GM13976 (cell line): ENCODE measurements around the gene PLXNA1.

Experiments used
- DNase-seq: peaks from one replicate; pipeline ENCODE4 v3.0.0; 2012; ENCODE audit warnings: low spot score
- CTCF ChIP-seq: IDR thresholded peaks from 2 replicates; pipeline ENCODE4 v1.5.1; 2012; ENCODE audit warnings: borderline replicate concordance, mild to moderate bottlenecking; ENCODE audit not compliant: insufficient read depth; ENCODE audit errors: extremely low read depth, missing control alignments, control extremely low read depth
- in situ Hi-C: fragments of 300-500 bp; cut with MboI; formaldehyde crosslinking; loops from one replicate; pipeline ENCODE4 v1.12.0; 2022; ENCODE audit warnings: low sequenced_read_pairs, mixed read lengths, inconsistent platforms; ENCODE audit not compliant: unreplicated experiment

PLXNA1 gene

GRCh38 chr3:126972866-126973265, 10.0 kb upstream of the PLXNA1 start:
- in situ Hi-C loops: loop anchor here (10.0 kb wide), 1 partner anchor 218 kb away; no protein-coding TSS in a partner anchor
- no peak for TF ChIP-seq CTCF

GRCh38 chr3:126973814-126974213, 9.1 kb upstream of the PLXNA1 start:
- in situ Hi-C loops: loop anchor here (10.0 kb wide), 1 partner anchor 219 kb away; no protein-coding TSS in a partner anchor
- DNase-seq: no peak
- TF ChIP-seq CTCF: no peak

More at GRCh38 chr3:126972866-126973265, 10.0 kb upstream of the PLXNA1 start:
- DNase-seq: no peak

GRCh38 chr3:126974756-126975155, 8.2 kb upstream of the PLXNA1 start:
- no peak for TF ChIP-seq CTCF
- in situ Hi-C loops: loop anchor here (10.0 kb wide), 1 partner anchor 220 kb away; no protein-coding TSS in a partner anchor
- DNase-seq: no peak

GRCh38 chr3:126976906-126977305, 6.0 kb upstream of the PLXNA1 start:
- no peak for TF ChIP-seq CTCF
- in situ Hi-C loops: loop anchor here (10.0 kb wide), 1 partner anchor 222 kb away; no protein-coding TSS in a partner anchor
- DNase-seq: no peak

- in situ Hi-C loops: loop anchor here (10.0 kb wide), 1 partner anchor 223 kb away; no protein-coding TSS in a partner anchor
- no peak for TF ChIP-seq CTCF
Measured at GRCh38 chr3:126977821-126978220, 5.1 kb upstream of the PLXNA1 start.

GRCh38 chr3:126978291-126978690, 4.6 kb upstream of the PLXNA1 start:
- DNase-seq: no peak
- in situ Hi-C loops: loop anchor here (10.0 kb wide), 1 partner anchor 223 kb away; no protein-coding TSS in a partner anchor
- TF ChIP-seq CTCF: no peak

More at GRCh38 chr3:126977821-126978220, 5.1 kb upstream of the PLXNA1 start:
- no peak for DNase-seq
